T-helper 22 cell (primary cell): ENCODE measurements around the gene MRI1.

Experiments used
- DNase-seq: peaks from one replicate; pipeline ENCODE4 v3.0.0-alpha.2; 2020; ENCODE audit warnings: low read depth

The MRI1 gene

GRCh38 chr19:13794757-13795589 is 30.7 kb downstream of the MRI1 start, which contains the start of gene ZSWIM4:
Gene ZSWIM4, plus strand, starts transcription at chr19:13795443. Its CDS starts 206 bp downstream, at chr19:13795649.
- peak; percentile 80 for DNase-seq

- no peak for DNase-seq
Observed at GRCh38 chr19:13795595-13796300, 31.4 kb downstream of the MRI1 start.

GRCh38 chr19:13796301-13797057 is 32.2 kb downstream of the MRI1 start:
- no peak for DNase-seq

- DNase-seq: no peak
Observed at GRCh38 chr19:13797058-13797440, 32.7 kb downstream of the MRI1 start.

GRCh38 chr19:13797870-13798269 is 33.5 kb downstream of the MRI1 start:
- DNase-seq: no peak

- no peak for DNase-seq
Observed at GRCh38 chr19:13799669-13800068, 35.3 kb downstream of the MRI1 start.

GRCh38 chr19:13803038-13803437 is 38.7 kb downstream of the MRI1 start:
- DNase-seq: no peak

- no peak for DNase-seq
Observed at GRCh38 chr19:13804830-13805683, 40.7 kb downstream of the MRI1 start.

GRCh38 chr19:13806728-13807127 is 42.4 kb downstream of the MRI1 start:
- DNase-seq: no peak

GRCh38 chr19:13807421-13808021 is 43.2 kb downstream of the MRI1 start:
- DNase-seq: no peak

GRCh38 chr19:13808856-13809255 is 44.5 kb downstream of the MRI1 start:
- DNase-seq: no peak

- DNase-seq: no peak
Observed at GRCh38 chr19:13812544-13812943, 48.2 kb downstream of the MRI1 start.

- DNase-seq: no peak
Observed at GRCh38 chr19:13813147-13813546, 48.8 kb downstream of the MRI1 start.

GRCh38 chr19:13814550-13814949 is 50.2 kb downstream of the MRI1 start:
- no peak for DNase-seq

GRCh38 chr19:13817018-13817614 is 52.8 kb downstream of the MRI1 start:
- DNase-seq: no peak

- no peak for DNase-seq
Observed at GRCh38 chr19:13817615-13818371, 53.5 kb downstream of the MRI1 start.

- DNase-seq: no peak
Observed at GRCh38 chr19:13819238-13819637, 54.9 kb downstream of the MRI1 start.

GRCh38 chr19:13821292-13821691 is 57.0 kb downstream of the MRI1 start:
- DNase-seq: no peak

GRCh38 chr19:13823256-13823655 is 58.9 kb downstream of the MRI1 start:
- DNase-seq: no peak
